ENCODE measurements around the gene CHAT.

DNA sequence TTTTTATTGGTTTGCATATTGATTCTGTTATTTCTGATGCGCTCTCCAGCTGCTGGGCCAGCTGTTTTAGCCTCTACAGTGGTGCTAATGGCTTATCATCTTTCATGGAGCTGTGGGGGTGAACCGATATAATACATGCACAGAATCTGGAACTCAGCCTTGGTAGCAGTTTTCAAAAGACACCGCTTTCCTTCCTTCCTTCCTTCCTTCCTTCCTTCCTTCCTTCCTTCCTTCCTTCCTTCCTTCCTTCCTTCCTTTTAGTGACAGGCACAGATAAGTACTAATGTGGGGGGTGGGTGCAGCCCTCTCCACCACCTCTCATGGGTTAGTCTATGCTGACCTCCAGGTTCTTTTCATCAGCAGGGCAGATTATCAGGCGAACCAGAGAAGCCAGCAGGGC lies 33.7 kb downstream of the CHAT start:
- TF ChIP-seq CTCF (IDR thresholded peaks at IDR 0.05) (no peak), EZH2phosphoT487 (IDR thresholded peaks at IDR 0.05) (no peak), EZH2 (IDR thresholded peaks at IDR 0.05) (no peak)
